ENCODE measurements around the gene FOXL1.

DNA sequence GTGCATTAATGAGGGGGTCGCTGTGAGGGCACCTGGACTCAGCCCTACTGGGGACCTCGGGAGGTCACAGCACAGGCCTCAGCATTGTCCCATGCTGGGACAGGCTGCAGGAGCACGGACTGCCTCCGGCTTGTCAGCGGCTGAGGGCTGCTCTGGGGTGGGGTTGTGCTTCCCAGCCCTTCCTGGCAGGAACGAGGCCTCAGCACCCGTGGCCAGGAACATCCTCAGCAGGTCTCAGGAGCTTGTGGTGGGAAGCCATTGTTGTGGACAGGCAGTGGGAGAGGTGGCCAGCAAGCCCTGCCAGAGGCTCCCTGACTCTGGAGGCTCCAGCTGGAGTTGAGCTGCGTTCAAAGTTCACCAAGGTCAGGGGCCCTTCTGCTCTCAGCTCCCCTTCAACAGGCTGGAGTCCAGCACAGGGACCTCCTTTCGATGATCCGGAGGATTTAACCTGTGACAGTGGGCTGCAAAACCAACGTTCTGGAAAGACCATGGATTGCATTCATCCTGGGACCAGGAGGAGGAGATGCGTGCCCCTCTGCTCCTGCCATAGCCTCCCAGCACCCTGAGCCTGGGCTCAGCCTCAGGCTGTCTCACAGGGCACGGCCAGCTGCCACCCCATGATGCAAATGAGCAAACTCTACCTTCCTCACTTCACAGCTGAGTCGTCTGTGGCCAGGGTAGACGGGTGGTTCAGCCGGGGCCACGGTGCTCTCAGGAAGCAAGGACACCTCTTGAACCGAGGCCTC is 32.6 kb downstream of the FOXL1 start:
- no peak for TF ChIP-seq NFIC (IDR thresholded peaks at IDR 0.05)
- no peak for TF ChIP-seq TCF12 (IDR thresholded peaks at IDR 0.05; ENCODE audit: low read depth)
- TF ChIP-seq CEBPB (IDR thresholded peaks at IDR 0.05), result no peak
- no peak for TF ChIP-seq CREB1 (IDR thresholded peaks at IDR 0.05; ENCODE audit: low read depth)
- no peak for TF ChIP-seq TAF1 (IDR thresholded peaks at IDR 0.05; ENCODE audit: low read depth)
- no peak for TF ChIP-seq EP300 (IDR thresholded peaks at IDR 0.05; ENCODE audit: borderline replicate concordance)
